Tibial nerve (tissue), 3 donors: ENCODE data around the gene FAM234B.

Experiments
- POLR2A ChIP-seq, 2 donors: fragments of 450-650 bp; IDR thresholded peaks; one replicate each; pipeline ENCODE4 v1.6.1; 2017; ENCODE audit warnings: antibody characterized with exemption in 2 of 2, mild to moderate bottlenecking in 2 of 2, moderate library complexity in 2 of 2
- TF ChIP-seq, protein P1 (sequence below), 5 experiments: fragments of 200-600 bp in 3 of 5; fragments of 450-650 bp in 2 of 5; sonication (generic) in 3 of 5; IDR thresholded peaks; one replicate each; pipeline ENCODE4 v1.5.1; 2016 to 2019; ENCODE audit warnings: antibody characterized with exemption in 5 of 5, mild to moderate bottlenecking in 3 of 5, moderate library complexity in 2 of 5

GRCh38 chr12:13094367-13094766 lies 50.2 kb downstream of the FAM234B start:
- TF ChIP-seq, protein P1, sequence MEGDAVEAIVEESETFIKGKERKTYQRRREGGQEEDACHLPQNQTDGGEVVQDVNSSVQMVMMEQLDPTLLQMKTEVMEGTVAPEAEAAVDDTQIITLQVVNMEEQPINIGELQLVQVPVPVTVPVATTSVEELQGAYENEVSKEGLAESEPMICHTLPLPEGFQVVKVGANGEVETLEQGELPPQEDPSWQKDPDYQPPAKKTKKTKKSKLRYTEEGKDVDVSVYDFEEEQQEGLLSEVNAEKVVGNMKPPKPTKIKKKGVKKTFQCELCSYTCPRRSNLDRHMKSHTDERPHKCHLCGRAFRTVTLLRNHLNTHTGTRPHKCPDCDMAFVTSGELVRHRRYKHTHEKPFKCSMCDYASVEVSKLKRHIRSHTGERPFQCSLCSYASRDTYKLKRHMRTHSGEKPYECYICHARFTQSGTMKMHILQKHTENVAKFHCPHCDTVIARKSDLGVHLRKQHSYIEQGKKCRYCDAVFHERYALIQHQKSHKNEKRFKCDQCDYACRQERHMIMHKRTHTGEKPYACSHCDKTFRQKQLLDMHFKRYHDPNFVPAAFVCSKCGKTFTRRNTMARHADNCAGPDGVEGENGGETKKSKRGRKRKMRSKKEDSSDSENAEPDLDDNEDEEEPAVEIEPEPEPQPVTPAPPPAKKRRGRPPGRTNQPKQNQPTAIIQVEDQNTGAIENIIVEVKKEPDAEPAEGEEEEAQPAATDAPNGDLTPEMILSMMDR (IDR thresholded peaks at IDR 0.05) = no peak
- no peak for TF ChIP-seq POLR2A (IDR thresholded peaks at IDR 0.05)
